Gastroesophageal sphincter (tissue), 3 donors: ENCODE results near the gene TARM1.

Experiments used
- EP300 ChIP-seq: sonication (generic); formaldehyde crosslinking; IDR thresholded peaks from one replicate; pipeline ENCODE4 v1.6.1; 2017; ENCODE audit warnings: antibody characterized with exemption, mild to moderate bottlenecking
- POLR2A ChIP-seq, 2 donors: fragments of 450-650 bp; IDR thresholded peaks; one replicate each; pipeline ENCODE4 v1.6.1; 2017; ENCODE audit warnings: antibody characterized with exemption in 2 of 2, mild to moderate bottlenecking in 2 of 2, moderate library complexity in 1 of 2
- TF ChIP-seq, protein P1 (sequence below), 4 experiments: fragments of 200-600 bp in 2 of 4; fragments of 450-650 bp in 2 of 4; sonication (generic) in 1 of 4; IDR thresholded peaks; one replicate each; pipeline ENCODE4 v1.5.1; 2017 to 2019; ENCODE audit warnings: antibody characterized with exemption in 4 of 4, mild to moderate bottlenecking in 2 of 4, moderate library complexity in 2 of 4

DNA sequence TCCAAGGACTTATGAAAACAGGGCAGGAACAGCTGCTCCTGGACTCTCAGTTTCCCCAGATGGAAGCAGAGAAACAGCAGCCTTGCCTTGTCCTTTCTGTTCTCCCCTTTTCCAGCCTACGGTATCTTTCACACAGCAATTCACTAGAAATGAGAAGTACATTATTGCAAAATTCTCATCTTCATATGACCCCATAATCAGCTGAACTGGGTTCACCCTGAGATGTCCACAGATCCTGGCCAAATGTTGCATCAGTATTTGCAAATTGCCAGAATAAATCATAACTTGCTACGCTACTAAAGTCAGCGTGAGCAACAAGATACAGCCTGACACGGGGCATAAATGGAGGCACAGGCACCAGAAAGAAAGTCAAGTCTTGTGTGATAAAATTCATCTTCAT, 33.5 kb downstream of the TARM1 start:
- TF ChIP-seq, protein P1, sequence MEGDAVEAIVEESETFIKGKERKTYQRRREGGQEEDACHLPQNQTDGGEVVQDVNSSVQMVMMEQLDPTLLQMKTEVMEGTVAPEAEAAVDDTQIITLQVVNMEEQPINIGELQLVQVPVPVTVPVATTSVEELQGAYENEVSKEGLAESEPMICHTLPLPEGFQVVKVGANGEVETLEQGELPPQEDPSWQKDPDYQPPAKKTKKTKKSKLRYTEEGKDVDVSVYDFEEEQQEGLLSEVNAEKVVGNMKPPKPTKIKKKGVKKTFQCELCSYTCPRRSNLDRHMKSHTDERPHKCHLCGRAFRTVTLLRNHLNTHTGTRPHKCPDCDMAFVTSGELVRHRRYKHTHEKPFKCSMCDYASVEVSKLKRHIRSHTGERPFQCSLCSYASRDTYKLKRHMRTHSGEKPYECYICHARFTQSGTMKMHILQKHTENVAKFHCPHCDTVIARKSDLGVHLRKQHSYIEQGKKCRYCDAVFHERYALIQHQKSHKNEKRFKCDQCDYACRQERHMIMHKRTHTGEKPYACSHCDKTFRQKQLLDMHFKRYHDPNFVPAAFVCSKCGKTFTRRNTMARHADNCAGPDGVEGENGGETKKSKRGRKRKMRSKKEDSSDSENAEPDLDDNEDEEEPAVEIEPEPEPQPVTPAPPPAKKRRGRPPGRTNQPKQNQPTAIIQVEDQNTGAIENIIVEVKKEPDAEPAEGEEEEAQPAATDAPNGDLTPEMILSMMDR (IDR thresholded peaks at IDR 0.05), result no peak
- TF ChIP-seq POLR2A (IDR thresholded peaks at IDR 0.05) (no peak), EP300 (no peak)
